Colonic mucosa (tissue), 4 donors: ENCODE measurements around the gene UNK. TPM values are rescaled to one million over a fixed set of nuclear protein-coding genes. Genes with fewer than 3 reads are reported as not detected.
A peak's percentile ranks its signal among the peaks of the same experiment; 100 is the strongest.

Source experiments
- DNase-seq: peaks from one replicate; pipeline ENCODE4 v3.0.0-alpha.2; 2020
- H3K27ac ChIP-seq: fragments of 200-600 bp; one replicate; pipeline ENCODE4 v1.8.0; 2021
- H3K27me3 ChIP-seq: fragments of 200-600 bp; one replicate; pipeline ENCODE4 v1.8.0; 2021
- H3K36me3 ChIP-seq: fragments of 200-600 bp; one replicate; pipeline ENCODE4 v1.8.0; 2021
- H3K4me1 ChIP-seq: fragments of 200-600 bp; one replicate; pipeline ENCODE4 v1.8.0; 2021; ENCODE audit warnings: mild to moderate bottlenecking
- H3K4me3 ChIP-seq: fragments of 200-600 bp; one replicate; pipeline ENCODE4 v1.8.0; 2021
- H3K9ac ChIP-seq, 2 donors: one replicate each; pipeline ENCODE4 v1.7.0; 2013; ENCODE audit warnings: control low read depth in 2 of 2, low read depth in 2 of 2, low read length in 2 of 2
- H3K9me3 ChIP-seq: fragments of 200-600 bp; one replicate; pipeline ENCODE4 v1.8.0; 2021
- CTCF ChIP-seq: fragments of 200-600 bp; IDR thresholded peaks from one replicate; pipeline ENCODE4 v1.8.0; 2022; ENCODE audit warnings: antibody characterized with exemption, mild to moderate bottlenecking
- intact Hi-C: fragments of 100-400 bp; cut with DNase I; formaldehyde crosslinking; loops from one replicate; pipeline ENCODE4 v1.14.1; 2022
- total RNA-seq, 2 donors: library from RNA; stranded (reverse); fragmentation: NEBNext Ultra II Directional in 1 of 2; extraction: Animal tissue kit (Norgen Biotek cat#: 25700) in 1 of 2; gene quantifications; one replicate each; pipeline ENCODE4 v1.2.1, GENCODE V29; 2021
- donor health status: healthy.
- donor health status: DM: no; HTN: no; CAD: no.
- donor health status: DM: no; HTN: no; CAD: no.

UNK gene
- total RNA-seq, 2 donors from 2014 or later = 18.4 to 26.0 TPM

- no peaks in the 10 kb centered on the region for H3K36me3 ChIP-seq
- TF ChIP-seq CTCF = no peak
- no peak for DNase-seq
- H3K4me3 ChIP-seq = no peak overlapping the region
- no peaks in the 10 kb centered on the region for H3K4me1 ChIP-seq
- no peaks in the 10 kb centered on the region for H3K9me3 ChIP-seq
- intact Hi-C loops = no loop called here
- no peak overlapping the region for H3K9ac ChIP-seq
- H3K27ac ChIP-seq = no peak overlapping the region
- H3K27me3 ChIP-seq = no peaks in the 10 kb centered on the region
These were observed 36.9 kb downstream of the UNK start for GRCh38 chr17:75821552-75821951.

GRCh38 chr17:75822119-75822799 lies 37.7 kb downstream of the UNK start:
- peak; percentile 56 for DNase-seq
- H3K4me1 ChIP-seq = no peaks in the 10 kb centered on the region
- no peak overlapping the region for H3K27ac ChIP-seq
- no peaks in the 10 kb centered on the region for H3K9me3 ChIP-seq
- H3K36me3 ChIP-seq = no peaks in the 10 kb centered on the region
- no peak overlapping the region for H3K9ac ChIP-seq
- intact Hi-C loops = no loop called here
- no peak for TF ChIP-seq CTCF
- no peak overlapping the region for H3K4me3 ChIP-seq
- H3K27me3 ChIP-seq = no peaks in the 10 kb centered on the region

GRCh38 chr17:75822800-75823166 lies 38.2 kb downstream of the UNK start:
- H3K9ac ChIP-seq = no peak overlapping the region
- intact Hi-C loops = no loop called here
- TF ChIP-seq CTCF = no peak
- DNase-seq = no peak
- H3K27me3 ChIP-seq = no peaks in the 10 kb centered on the region
- no peak overlapping the region for H3K27ac ChIP-seq
- no peaks in the 10 kb centered on the region for H3K9me3 ChIP-seq
- H3K4me3 ChIP-seq = no peak overlapping the region
- no peaks in the 10 kb centered on the region for H3K36me3 ChIP-seq
- H3K4me1 ChIP-seq = peaks cover under 1% of the 10 kb centered on the region

- intact Hi-C loops = no loop called here
- DNase-seq = no peak
- no peaks in the 10 kb centered on the region for H3K27me3 ChIP-seq
- no peak overlapping the region for H3K4me3 ChIP-seq
- no peak for TF ChIP-seq CTCF
- H3K9me3 ChIP-seq = no peaks in the 10 kb centered on the region
- H3K9ac ChIP-seq = no peak overlapping the region
- no peak overlapping the region for H3K27ac ChIP-seq
- peaks cover 4% of the 10 kb centered on the region for H3K4me1 ChIP-seq
- no peaks in the 10 kb centered on the region for H3K36me3 ChIP-seq
These were observed 38.8 kb downstream of the UNK start for GRCh38 chr17:75823257-75824041.

GRCh38 chr17:75824050-75824552 lies 39.5 kb downstream of the UNK start:
- intact Hi-C loops = no loop called here
- H3K9ac ChIP-seq = no peak overlapping the region

More at GRCh38 chr17:75824050-75824552, 39.5 kb downstream of the UNK start:
- Histone ChIP-seq H3K27ac (no peak overlapping the region), H3K9me3 (no peaks in the 10 kb centered on the region), H3K27me3 (no peaks in the 10 kb centered on the region), H3K36me3 (no peaks in the 10 kb centered on the region), H3K4me1 (peaks cover 4% of the 10 kb centered on the region), H3K4me3 (no peak overlapping the region)
- no peak for TF ChIP-seq CTCF
- DNase-seq = no peak
